ENCODE data around the gene CMYA5. TPM values are rescaled to one million over a fixed set of nuclear protein-coding genes. Genes with fewer than 3 reads are reported as not detected.

The CMYA5 gene
- total and polyA plus RNA-seq, 4 donors = 1.3 to 2.9 (median 2.0) TPM

DNA sequence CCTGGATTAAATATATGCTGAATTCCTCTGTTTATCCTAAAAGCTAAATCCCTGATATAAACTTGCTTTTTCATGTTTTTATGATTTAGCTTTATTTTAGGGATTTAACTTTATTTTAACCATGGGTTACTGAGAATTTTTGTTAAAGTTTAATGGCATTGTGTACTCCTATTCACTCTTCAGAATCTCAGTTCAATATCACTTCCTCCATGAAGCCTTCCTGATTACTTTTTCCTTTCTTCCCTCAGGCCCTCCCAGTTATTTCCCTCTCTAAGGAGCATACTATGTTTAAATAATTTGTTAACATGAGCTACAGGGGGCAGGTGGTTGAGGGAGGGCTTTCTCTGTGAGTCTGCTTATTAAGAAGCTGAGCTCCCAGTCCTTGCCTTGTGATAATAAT lies 151.5 kb downstream of the CMYA5 start:
- no peak overlapping the region for H3K4me3 ChIP-seq (ENCODE audit: low read depth in 1 of 3, low read length in 3 of 3)
- no peaks in the 10 kb centered on the region for H3K36me3 ChIP-seq (ENCODE audit: control insufficient read depth in 4 of 4, insufficient read depth in 3 of 4, low read depth in 1 of 4, low read length in 3 of 4)
- H3K27me3 ChIP-seq (ENCODE audit: control insufficient read depth in 4 of 4, insufficient read depth in 4 of 4, low read length in 3 of 4) = no peaks in the 10 kb centered on the region

GRCh38 chr5:79842006-79842881 lies 152.6 kb downstream of the CMYA5 start:
- H3K9ac ChIP-seq (ENCODE audit: low read depth in 1 of 2, low read length in 2 of 2) = no peak overlapping the region
- no peaks in the 10 kb centered on the region for H3K9me3 ChIP-seq (ENCODE audit: control insufficient read depth in 4 of 4, low read length in 3 of 4)
- DNase-seq (ENCODE audit: low spot score) = no peak
- no peak overlapping the region for H3K4me3 ChIP-seq (ENCODE audit: low read depth in 1 of 3, low read length in 3 of 3)
- TF ChIP-seq ATF3 (IDR thresholded peaks at IDR 0.05) = no peak
- TF ChIP-seq GABPA (IDR thresholded peaks at IDR 0.05 in 1 of 2, conservative IDR thresholded peaks at IDR 0.05 in 1 of 2) = no peak
- TF ChIP-seq ZBTB33 (IDR thresholded peaks at IDR 0.05) = no peak
- TF ChIP-seq HNF4G (IDR thresholded peaks at IDR 0.05) = no peak
- no peak for TF ChIP-seq FOXA1 (IDR thresholded peaks at IDR 0.05)
- TF ChIP-seq REST (IDR thresholded peaks at IDR 0.05) = no peak
- TF ChIP-seq TAF1 (conservative IDR thresholded peaks at IDR 0.05) = no peak
- TF ChIP-seq NR2F2 (IDR thresholded peaks at IDR 0.05) = no peak
- TF ChIP-seq EGR1 (IDR thresholded peaks at IDR 0.05; ENCODE audit: low read depth in 2 of 2) = no peak
- TF ChIP-seq HNF4A (conservative IDR thresholded peaks at IDR 0.05) = no peak
- TF ChIP-seq, protein P1, sequence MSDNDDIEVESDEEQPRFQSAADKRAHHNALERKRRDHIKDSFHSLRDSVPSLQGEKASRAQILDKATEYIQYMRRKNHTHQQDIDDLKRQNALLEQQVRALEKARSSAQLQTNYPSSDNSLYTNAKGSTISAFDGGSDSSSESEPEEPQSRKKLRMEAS (IDR thresholded peaks at IDR 0.05) = no peak
- no peak for TF ChIP-seq SP1 (IDR thresholded peaks at IDR 0.05)
- TF ChIP-seq RXRA (IDR thresholded peaks at IDR 0.05) = no peak
- TF ChIP-seq YY1 (IDR thresholded peaks at IDR 0.05) = no peak
- no peak overlapping the region for H3K27ac ChIP-seq (ENCODE audit: low read depth in 1 of 2, low read length in 2 of 2)
- H3K27me3 ChIP-seq (ENCODE audit: control insufficient read depth in 4 of 4, insufficient read depth in 4 of 4, low read length in 3 of 4) = no peaks in the 10 kb centered on the region
- 89% methylated on average over 12 of the region's 12 CpGs for WGBS
- no peaks in the 10 kb centered on the region for H3K36me3 ChIP-seq (ENCODE audit: control insufficient read depth in 4 of 4, insufficient read depth in 3 of 4, low read depth in 1 of 4, low read length in 3 of 4)
- H3K4me1 ChIP-seq (ENCODE audit: control insufficient read depth in 4 of 4, insufficient read depth in 4 of 4, low read length in 3 of 4) = no peaks in the 10 kb centered on the region

More for the DNA sequence above, 151.5 kb downstream of the CMYA5 start:
- Histone ChIP-seq H3K9ac (ENCODE audit: low read depth in 1 of 2, low read length in 2 of 2) (no peak overlapping the region), H3K9me3 (ENCODE audit: control insufficient read depth in 4 of 4, low read length in 3 of 4) (no peaks in the 10 kb centered on the region), H3K4me1 (ENCODE audit: control insufficient read depth in 4 of 4, insufficient read depth in 4 of 4, low read length in 3 of 4) (no peaks in the 10 kb centered on the region), H3K27ac (ENCODE audit: low read depth in 1 of 2, low read length in 2 of 2) (no peak overlapping the region)
- no peak for DNase-seq (ENCODE audit: low spot score)
- TF ChIP-seq TAF1 (conservative IDR thresholded peaks at IDR 0.05) = no peak
- TF ChIP-seq NR2F2 (IDR thresholded peaks at IDR 0.05) = no peak
- no peak for TF ChIP-seq HNF4A (conservative IDR thresholded peaks at IDR 0.05)
- no peak for TF ChIP-seq EGR1 (IDR thresholded peaks at IDR 0.05; ENCODE audit: low read depth in 2 of 2)
